ENCODE measurements around the gene SLC51A.

Gene SLC51A

DNA sequence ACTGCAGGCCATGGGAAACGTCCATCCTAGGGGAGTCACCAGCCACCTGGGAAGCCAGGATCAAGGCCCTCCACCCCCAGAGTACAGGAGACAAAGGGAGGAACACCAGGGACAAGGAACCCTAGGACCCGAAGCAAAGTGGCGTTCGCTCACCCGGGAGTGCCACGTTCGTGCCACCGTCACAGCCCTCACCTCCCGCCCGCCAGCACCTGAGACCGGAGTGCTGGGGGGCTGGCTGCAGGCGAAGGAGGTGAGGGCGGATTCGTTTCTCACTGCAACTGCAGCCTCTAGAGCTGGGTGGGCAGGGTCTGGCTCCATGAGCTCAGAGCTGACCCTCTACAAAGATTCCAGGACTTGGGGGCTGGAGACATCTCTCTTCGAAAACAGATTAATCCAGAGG is 31.5 kb upstream of the SLC51A start:
- TF ChIP-seq, protein P1, sequence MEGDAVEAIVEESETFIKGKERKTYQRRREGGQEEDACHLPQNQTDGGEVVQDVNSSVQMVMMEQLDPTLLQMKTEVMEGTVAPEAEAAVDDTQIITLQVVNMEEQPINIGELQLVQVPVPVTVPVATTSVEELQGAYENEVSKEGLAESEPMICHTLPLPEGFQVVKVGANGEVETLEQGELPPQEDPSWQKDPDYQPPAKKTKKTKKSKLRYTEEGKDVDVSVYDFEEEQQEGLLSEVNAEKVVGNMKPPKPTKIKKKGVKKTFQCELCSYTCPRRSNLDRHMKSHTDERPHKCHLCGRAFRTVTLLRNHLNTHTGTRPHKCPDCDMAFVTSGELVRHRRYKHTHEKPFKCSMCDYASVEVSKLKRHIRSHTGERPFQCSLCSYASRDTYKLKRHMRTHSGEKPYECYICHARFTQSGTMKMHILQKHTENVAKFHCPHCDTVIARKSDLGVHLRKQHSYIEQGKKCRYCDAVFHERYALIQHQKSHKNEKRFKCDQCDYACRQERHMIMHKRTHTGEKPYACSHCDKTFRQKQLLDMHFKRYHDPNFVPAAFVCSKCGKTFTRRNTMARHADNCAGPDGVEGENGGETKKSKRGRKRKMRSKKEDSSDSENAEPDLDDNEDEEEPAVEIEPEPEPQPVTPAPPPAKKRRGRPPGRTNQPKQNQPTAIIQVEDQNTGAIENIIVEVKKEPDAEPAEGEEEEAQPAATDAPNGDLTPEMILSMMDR (conservative IDR thresholded peaks at IDR 0.05; ENCODE audit: low read length): no peak
- no peak overlapping the region for H3K4me3 ChIP-seq (ENCODE audit: low read length)
- no peak for DNase-seq (ENCODE audit: low read depth)

DNA sequence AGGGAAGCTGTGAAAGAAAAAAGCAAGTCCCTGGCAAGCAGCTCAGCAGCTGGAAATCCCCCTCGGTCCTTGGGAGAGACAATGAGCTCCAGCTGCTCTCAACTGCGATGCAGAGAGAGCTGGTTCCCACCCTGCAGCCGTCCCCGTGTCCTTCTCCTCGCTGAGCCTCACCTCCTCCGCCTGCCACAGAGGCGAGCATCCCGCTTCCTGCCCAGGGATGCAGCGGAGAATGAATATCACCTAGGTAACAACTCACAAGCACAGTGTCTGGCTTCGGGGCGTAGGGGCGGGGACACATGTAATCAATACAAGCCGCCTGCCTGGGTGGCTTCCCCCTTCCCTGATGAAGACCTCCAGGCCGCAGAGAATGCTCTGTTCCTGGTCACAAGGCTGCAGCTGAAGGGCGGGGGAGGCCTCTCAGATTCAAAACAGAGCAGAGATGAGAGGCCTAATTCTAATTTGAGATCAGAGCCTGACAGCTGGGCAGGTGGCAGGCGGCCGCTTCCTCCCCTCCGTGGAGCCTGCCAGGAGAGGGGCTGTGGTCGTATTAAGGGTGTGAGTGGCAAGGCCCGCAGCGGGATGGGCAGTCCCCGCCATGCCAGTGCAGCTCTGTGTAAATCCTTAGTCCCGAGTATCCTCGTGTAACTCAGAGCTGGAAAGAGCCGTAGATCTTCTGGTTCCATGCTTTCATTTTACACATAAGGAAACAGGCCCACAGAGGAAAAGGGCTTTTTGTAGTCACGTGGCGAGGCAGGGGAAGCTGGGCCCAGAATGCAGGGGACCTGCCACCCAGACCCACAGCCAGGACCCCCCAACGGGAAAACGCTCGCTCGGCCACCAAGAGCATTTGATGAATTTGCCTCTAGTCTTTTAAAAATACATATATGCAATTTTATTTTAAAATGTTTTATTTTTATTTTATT is 29.4 kb upstream of the SLC51A start:
- H3K4me3 ChIP-seq (ENCODE audit: low read length): no peak overlapping the region
- DNase-seq (ENCODE audit: low read depth): no peak
- TF ChIP-seq, protein P1 (conservative IDR thresholded peaks at IDR 0.05; ENCODE audit: low read length): no peak

DNA sequence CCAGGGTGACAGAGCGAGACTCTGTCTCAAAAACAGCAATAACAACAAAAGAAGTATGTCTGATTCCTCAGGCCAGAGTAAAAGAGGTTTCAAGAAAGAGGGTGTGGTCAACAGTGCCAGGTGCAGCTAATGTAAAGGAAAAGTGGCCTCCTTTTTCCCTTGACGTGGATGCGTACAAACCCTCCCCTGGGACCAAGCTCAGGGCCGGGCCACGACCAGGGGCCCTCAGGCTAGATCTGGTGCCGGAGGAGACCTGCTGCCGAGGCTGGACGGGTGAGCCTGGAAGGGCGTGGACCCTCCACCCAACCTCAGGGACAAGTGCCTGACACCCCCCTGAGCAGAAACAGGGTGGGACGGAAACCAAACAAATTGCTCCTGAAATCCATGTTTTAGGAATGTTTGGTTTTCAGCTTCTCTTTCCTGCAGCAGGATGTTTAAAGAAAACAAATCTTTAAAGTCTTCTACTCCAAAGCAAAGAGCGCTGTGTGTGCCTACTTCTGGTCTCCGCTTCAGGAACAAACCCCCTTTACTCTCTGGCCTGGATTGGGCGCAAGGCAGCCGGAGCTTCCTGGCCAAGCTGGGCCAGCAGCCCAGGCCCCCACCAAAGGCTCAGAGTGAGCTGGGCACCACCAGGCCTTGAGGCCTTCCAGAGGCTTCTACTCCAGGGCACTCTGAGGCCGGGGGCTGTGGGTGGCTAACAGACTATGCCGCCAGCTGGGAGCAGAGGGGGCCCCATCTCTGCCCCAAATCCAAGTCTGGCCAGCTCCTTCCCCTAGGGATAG is 26.6 kb upstream of the SLC51A start:
- no peak overlapping the region for H3K4me3 ChIP-seq (ENCODE audit: low read length)
- TF ChIP-seq, protein P1 (conservative IDR thresholded peaks at IDR 0.05; ENCODE audit: low read length): no peak
- no peak for DNase-seq (ENCODE audit: low read depth)

DNA sequence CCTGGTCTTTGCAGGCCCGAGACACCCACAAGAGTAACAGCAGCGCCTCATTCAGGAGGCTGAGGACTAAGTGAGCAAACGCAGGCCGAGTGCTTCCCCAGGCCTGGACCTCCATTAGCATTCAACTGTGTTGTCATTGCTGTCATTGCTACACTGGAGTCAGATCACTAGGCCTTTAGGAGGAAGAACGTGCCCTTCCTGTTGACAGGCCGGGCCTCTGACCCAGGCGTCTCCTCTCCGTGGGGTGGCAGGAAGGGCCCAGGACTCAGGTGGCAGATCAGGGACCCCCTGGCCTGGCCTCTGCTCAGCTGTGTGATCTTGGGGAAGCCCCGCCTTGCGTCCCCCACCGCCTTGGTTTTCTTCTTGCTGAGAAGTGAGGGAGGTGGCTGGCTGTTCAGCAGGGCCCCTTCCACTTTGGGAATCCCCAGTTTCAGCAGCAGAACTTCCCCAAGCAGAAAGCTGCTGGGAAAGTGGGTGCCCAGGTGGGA is 24.3 kb upstream of the SLC51A start:
- no peak for DNase-seq (ENCODE audit: low read depth)
- H3K4me3 ChIP-seq (ENCODE audit: low read length): no peak overlapping the region
- TF ChIP-seq, protein P1 (conservative IDR thresholded peaks at IDR 0.05; ENCODE audit: low read length): no peak

DNA sequence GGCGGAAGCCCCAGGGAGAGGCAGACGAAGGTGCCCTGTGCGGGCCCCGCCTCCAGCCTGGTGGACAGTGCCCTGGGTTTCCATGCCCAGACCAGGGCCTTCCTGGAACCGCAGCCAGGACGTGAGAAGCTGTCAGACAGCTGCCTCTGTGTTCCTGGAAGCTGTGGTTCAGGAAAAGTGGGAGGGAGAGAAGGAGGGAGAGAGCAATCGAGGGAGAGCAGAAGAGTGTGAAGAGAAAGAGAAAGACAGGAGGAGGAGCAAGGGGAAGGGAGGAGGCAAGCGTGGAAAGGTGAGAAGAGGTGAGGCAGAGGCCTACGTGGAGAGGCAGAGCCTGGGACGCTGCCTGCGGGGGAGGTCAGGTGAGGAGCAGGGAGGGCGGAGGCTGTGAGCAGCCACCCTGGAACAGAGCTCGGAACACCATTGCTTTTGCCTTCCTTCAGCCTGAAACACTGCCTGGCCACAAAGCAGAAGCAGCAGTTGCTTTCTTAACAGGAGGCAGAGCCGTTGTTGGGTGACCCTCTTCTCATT is 23.7 kb upstream of the SLC51A start:
- TF ChIP-seq, protein P1 (conservative IDR thresholded peaks at IDR 0.05; ENCODE audit: low read length): no peak
- DNase-seq (ENCODE audit: low read depth): no peak
- no peak overlapping the region for H3K4me3 ChIP-seq (ENCODE audit: low read length)

DNA sequence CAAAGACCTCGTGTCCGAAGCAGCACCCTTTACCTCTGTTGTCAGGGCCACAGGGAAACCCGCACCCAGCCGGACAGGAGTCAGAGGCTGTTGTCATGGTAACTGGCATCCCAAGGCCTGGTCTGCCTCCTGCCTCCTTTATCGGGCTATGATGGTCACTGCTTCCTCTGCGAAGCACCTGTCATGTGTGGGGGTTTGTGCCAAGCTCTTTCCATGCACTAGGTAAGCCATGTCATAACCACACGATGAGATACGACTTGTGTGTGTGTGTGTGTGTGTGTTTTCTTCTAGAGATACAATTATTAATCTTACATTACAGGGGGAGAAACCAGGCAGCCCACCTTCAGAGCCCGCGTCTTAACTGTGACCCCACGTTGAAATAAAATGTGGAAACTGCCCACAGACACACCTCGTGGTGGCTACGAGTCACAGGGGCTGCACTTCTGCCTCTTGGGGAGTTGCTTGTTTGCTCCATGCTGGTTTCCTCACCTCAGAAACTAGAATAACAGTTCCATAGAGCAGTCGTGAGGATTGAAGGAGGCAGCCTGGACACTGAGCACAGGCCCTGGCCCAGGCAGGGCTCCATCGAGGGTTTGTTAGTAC is 23.1 kb upstream of the SLC51A start:
- no peak overlapping the region for H3K4me3 ChIP-seq (ENCODE audit: low read length)
- no peak for DNase-seq (ENCODE audit: low read depth)
- TF ChIP-seq, protein P1 (conservative IDR thresholded peaks at IDR 0.05; ENCODE audit: low read length): no peak

Data from AG10803 (cell line).